GM12875 (cell line): ENCODE measurements around the gene GRXCR1.

Experiments used
- H3K4me3 ChIP-seq: one replicate; pipeline ENCODE4 v1.5.1; 2011; ENCODE audit warnings: low read depth, low read length, control low read depth
- TF ChIP-seq, protein P1 (sequence below): IDR thresholded peaks from 2 replicates; pipeline ENCODE4 v1.5.1; 2011; ENCODE audit warnings: low read depth, mild to moderate bottlenecking, control low read depth, inconsistent platforms, low read length, moderate library complexity, borderline replicate concordance; ENCODE audit not compliant: insufficient read depth

The GRXCR1 gene

DNA sequence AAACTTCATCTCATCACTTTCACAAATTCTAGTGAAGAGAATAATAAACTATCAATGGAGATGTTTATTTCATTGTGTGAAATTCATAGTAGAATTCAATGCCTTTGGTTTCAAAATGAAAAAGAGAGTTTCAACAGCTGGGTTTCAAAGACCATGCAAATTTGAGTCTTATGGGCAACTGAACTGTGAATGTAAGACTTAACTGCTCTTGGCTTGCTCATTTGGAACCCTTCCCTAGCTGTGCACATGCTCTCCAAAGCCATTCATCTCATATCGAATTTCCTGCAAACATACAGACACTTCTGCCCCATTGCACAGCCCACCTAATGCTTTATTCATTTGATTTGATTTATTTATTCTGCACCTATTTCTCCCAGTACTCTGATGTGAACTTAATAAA is 154.5 kb downstream of the GRXCR1 start:
- no peak overlapping the region for H3K4me3 ChIP-seq
- TF ChIP-seq, protein P1, sequence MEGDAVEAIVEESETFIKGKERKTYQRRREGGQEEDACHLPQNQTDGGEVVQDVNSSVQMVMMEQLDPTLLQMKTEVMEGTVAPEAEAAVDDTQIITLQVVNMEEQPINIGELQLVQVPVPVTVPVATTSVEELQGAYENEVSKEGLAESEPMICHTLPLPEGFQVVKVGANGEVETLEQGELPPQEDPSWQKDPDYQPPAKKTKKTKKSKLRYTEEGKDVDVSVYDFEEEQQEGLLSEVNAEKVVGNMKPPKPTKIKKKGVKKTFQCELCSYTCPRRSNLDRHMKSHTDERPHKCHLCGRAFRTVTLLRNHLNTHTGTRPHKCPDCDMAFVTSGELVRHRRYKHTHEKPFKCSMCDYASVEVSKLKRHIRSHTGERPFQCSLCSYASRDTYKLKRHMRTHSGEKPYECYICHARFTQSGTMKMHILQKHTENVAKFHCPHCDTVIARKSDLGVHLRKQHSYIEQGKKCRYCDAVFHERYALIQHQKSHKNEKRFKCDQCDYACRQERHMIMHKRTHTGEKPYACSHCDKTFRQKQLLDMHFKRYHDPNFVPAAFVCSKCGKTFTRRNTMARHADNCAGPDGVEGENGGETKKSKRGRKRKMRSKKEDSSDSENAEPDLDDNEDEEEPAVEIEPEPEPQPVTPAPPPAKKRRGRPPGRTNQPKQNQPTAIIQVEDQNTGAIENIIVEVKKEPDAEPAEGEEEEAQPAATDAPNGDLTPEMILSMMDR: no peak

DNA sequence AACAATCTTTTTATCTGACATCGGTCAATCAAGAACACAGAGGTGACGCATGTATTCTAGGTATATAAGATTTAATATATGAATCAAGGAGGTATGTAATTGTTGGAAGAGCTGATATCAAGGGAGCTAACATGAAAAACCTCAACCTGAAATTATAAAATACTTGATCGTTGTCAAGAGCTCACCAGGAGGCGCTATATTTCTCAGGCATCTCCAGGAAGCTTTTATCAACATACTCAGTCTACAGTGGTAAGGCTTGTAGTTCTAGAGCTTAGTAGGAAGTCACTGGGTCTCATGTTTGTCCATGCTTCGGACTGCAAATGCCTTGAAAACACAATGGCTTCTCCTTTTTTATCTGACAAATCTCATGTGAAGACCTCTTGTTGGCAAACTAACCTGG is 156.1 kb downstream of the GRXCR1 start:
- no peak overlapping the region for H3K4me3 ChIP-seq
- TF ChIP-seq, protein P1: no peak

DNA sequence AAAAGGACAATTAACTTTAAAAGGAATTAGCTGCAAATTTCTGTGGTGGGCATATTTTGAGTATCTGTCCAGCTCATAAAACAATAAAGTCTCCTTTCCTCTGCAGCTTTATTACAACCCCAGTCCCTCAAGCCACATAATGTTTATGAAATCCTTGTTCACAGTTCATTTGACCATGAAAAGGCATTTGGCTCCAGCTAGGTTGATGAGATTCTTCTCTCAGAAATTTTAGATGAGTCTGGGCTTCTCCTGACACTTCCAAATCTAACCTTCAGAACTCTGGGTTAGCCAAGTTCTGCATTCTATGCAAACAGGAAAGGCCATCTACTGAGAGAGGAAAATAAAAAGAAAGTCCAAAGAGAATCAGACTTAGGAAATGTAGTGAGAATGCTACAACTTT is 156.8 kb downstream of the GRXCR1 start:
- H3K4me3 ChIP-seq: no peak overlapping the region
- TF ChIP-seq, protein P1: no peak

DNA sequence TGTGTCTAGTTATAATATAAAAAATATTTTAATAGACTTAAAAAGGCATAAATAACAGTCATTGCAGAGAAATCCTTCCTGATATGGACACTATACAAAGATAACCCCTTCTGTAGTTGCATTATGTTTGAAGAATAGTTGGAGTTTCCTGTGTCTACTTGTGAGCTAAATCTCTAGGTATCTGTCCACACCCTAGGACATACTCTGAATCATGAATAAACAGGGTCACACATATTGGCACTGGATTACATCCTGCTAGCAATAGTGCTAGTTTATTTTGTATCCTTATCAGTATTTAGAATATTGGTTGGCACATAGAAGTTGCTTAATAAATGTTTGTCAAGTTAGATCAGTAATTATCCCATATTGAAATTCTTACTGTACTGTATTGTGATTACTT is 173.9 kb downstream of the GRXCR1 start:
- TF ChIP-seq, protein P1: no peak
- H3K4me3 ChIP-seq: no peak overlapping the region

DNA sequence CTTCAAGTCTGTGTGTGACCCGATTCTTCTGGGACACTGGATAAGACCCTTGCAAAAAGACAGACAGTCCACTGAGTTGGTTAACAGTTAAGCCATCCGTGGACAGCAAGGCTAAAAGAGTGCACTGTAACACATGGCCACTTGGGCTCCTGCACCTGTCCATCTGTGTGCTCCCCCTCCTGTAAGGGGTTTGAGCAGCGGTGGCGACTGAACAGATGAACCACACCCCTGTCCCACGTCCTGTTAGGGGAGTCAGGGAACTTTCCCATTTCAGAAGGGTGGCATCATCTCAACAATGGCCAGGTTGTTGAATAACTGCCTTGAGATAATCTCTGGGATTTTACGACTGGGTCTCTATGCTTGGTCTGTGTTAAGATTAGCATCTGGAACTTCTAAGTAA is 178.6 kb downstream of the GRXCR1 start:
- TF ChIP-seq, protein P1: no peak
- H3K4me3 ChIP-seq: no peak overlapping the region
